Panc1 (cell line): ENCODE results near the gene ZBTB46. TPM values are rescaled to one million over a fixed set of nuclear protein-coding genes. Genes with fewer than 3 reads are reported as not detected.

Experiments
- ATAC-seq: fragments of 200-7000 bp; cut with Tn5 transposase; 2 replicates; pipeline ENCODE4 v1.9.1; 2020; ENCODE audit warnings: mild to moderate bottlenecking, moderate library complexity
- BruUV-seq: library from RNA; stranded (reverse); fragments of 400-500 nt; replicated peaks from 2 replicates; lab custom pipeline; 2021; lab: Mats Ljungman, UMichigan
- CTCF ChIA-PET: fragments of 300-600 bp; sonication (Branson Sonifier 250); formaldehyde crosslinking; loops from one replicate; lab custom pipeline; 2022; ENCODE audit warnings: antibody characterized with exemption; lab: Charles Lee
- POLR2A ChIA-PET: fragments of 300-600 bp; sonication (Branson Sonifier 250); formaldehyde crosslinking; loops from one replicate; lab custom pipeline; 2022; ENCODE audit warnings: antibody characterized with exemption; lab: Charles Lee
- DNase-seq: peaks from one replicate; pipeline ENCODE4 v3.0.0-alpha.2; 2010; ENCODE audit warnings: low read depth, low spot score
- H3K27ac ChIP-seq: 2 replicates; pipeline ENCODE4 v1.5.1; 2011; ENCODE audit warnings: mild to moderate bottlenecking, low read length, inconsistent platforms
- H3K27me3 ChIP-seq: fragments of 200-500 bp; sonication (Bioruptor generic); 2 replicates; pipeline ENCODE4 v1.6.0; 2014; ENCODE audit warnings: low read length, inconsistent platforms; ENCODE audit not compliant: control insufficient read depth, insufficient read depth
- H3K36me3 ChIP-seq: fragments of 200-500 bp; sonication (Bioruptor generic); 2 replicates; pipeline ENCODE4 v1.5.1; 2014; ENCODE audit warnings: inconsistent platforms, mild to moderate bottlenecking, low read length, moderate library complexity; ENCODE audit not compliant: control insufficient read depth, insufficient read depth
- H3K4me1 ChIP-seq: 2 replicates; pipeline ENCODE4 v1.5.1; 2011; ENCODE audit warnings: inconsistent platforms, mild to moderate bottlenecking, low read length, moderate library complexity; ENCODE audit not compliant: control insufficient read depth, insufficient read depth
- H3K4me3 ChIP-seq, 2 experiments: 2 replicates each; pipeline ENCODE4 v1.5.1; 2011 to 2012; ENCODE audit warnings: low read depth in 2 of 2, low read length in 2 of 2, mild to moderate bottlenecking in 2 of 2, inconsistent platforms in 1 of 2, moderate library complexity in 1 of 2
- H3K9me3 ChIP-seq: fragments of 200-500 bp; sonication (Bioruptor generic); 2 replicates; pipeline ENCODE4 v1.5.1; 2014; ENCODE audit warnings: low read depth, mild to moderate bottlenecking, inconsistent platforms, low read length, moderate library complexity; ENCODE audit not compliant: control insufficient read depth, insufficient read depth
- POLR2AphosphoS5 ChIP-seq: IDR thresholded peaks from 2 replicates; pipeline ENCODE4 v1.6.1; 2012; ENCODE audit warnings: mild to moderate bottlenecking, low read depth, low read length, moderate library complexity
- SIN3A ChIP-seq: IDR thresholded peaks from 2 replicates; pipeline ENCODE4 v1.6.1; 2012; ENCODE audit warnings: low read depth, mild to moderate bottlenecking, low read length, moderate library complexity, borderline replicate concordance; ENCODE audit not compliant: insufficient read depth
- TCF7L2 ChIP-seq: IDR thresholded peaks from 2 replicates; pipeline ENCODE4 v1.6.1; 2011; ENCODE audit warnings: mild to moderate bottlenecking, low read depth, low read length, inconsistent platforms
- in situ Hi-C: cut with HindIII; loops from 2 replicates; pipeline ENCODE4 v1.10.0; 2016; ENCODE audit warnings: low sequenced_read_pairs, low pct_unique_long_range_greater_than_20kb
- intact Hi-C: fragments of 100-400 bp; cut with micrococcal nuclease; formaldehyde crosslinking; loops from one replicate; pipeline ENCODE4 v1.10.0; 2022; ENCODE audit not compliant: unreplicated experiment
- total RNA-seq: library from RNA; stranded (reverse); gene quantifications from one replicate; pipeline ENCODE4 v1.2.1, GENCODE V29; 2021; ENCODE audit not compliant: unreplicated experiment
- TF ChIP-seq, protein P1 (sequence below), 2 experiments: IDR thresholded peaks; 2 replicates each; pipeline ENCODE4 v1.6.1; 2011 to 2012; ENCODE audit warnings: low read depth in 2 of 2, control low read depth in 1 of 2, low read length in 1 of 2, mild to moderate bottlenecking in 1 of 2, moderate library complexity in 1 of 2; ENCODE audit not compliant: insufficient read depth in 1 of 2
- TF ChIP-seq, protein P2 (sequence below): fragments of 450-650 bp; IDR thresholded peaks from 2 replicates; pipeline ENCODE4 v1.5.1; 2017; ENCODE audit warnings: mild to moderate bottlenecking

Gene ZBTB46
- total RNA-seq, 1 experiment from 2014 or later = 15.2 TPM

DNA sequence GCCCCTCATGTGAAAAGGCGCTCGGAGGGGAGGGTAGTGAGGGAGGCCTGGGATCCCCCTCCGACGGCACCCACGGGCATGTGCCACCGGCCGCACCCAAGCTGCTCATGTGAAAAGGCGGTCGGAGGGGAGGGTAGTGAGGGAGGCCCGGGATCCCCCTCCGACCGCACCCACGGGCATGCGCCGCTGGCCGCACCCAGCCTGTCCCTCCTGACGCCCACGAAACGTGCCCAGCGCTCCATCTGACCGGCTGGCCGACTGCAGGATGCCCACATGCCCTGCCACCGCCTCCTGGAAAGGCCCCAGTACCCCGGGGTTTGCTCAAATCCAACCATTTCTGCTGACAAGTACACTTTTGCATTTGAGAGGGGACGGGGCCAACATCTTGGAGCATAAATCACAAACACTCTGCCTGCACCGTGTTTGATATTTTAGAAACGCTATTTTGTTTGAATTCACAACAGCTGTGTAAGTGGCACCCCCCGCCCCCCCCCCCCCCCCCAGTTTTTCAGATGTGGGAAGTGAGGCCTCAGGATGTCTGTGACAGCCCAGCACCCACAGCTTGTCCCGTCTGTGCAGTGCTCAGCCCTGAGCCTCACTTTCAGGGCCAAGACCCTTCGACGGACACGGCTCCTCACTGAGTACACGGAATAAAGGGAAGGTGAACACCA is 57.4 kb downstream of the ZBTB46 start:
- DNase-seq = no peak
- CTCF ChIA-PET = interaction anchor here (0.6 kb wide), 1 partner anchor 21 kb away, joined by 3 read pairs; no protein-coding TSS in a partner anchor
- TF ChIP-seq, protein P1, sequence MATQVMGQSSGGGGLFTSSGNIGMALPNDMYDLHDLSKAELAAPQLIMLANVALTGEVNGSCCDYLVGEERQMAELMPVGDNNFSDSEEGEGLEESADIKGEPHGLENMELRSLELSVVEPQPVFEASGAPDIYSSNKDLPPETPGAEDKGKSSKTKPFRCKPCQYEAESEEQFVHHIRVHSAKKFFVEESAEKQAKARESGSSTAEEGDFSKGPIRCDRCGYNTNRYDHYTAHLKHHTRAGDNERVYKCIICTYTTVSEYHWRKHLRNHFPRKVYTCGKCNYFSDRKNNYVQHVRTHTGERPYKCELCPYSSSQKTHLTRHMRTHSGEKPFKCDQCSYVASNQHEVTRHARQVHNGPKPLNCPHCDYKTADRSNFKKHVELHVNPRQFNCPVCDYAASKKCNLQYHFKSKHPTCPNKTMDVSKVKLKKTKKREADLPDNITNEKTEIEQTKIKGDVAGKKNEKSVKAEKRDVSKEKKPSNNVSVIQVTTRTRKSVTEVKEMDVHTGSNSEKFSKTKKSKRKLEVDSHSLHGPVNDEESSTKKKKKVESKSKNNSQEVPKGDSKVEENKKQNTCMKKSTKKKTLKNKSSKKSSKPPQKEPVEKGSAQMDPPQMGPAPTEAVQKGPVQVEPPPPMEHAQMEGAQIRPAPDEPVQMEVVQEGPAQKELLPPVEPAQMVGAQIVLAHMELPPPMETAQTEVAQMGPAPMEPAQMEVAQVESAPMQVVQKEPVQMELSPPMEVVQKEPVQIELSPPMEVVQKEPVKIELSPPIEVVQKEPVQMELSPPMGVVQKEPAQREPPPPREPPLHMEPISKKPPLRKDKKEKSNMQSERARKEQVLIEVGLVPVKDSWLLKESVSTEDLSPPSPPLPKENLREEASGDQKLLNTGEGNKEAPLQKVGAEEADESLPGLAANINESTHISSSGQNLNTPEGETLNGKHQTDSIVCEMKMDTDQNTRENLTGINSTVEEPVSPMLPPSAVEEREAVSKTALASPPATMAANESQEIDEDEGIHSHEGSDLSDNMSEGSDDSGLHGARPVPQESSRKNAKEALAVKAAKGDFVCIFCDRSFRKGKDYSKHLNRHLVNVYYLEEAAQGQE (IDR thresholded peaks at IDR 0.05; ENCODE audit: insufficient read depth in 1 of 2, low read depth in 2 of 2, low read length in 1 of 2) = no peak
- TF ChIP-seq SIN3A (no peak), TCF7L2 (no peak), POLR2AphosphoS5 (no peak)
- TF ChIP-seq, protein P2, sequence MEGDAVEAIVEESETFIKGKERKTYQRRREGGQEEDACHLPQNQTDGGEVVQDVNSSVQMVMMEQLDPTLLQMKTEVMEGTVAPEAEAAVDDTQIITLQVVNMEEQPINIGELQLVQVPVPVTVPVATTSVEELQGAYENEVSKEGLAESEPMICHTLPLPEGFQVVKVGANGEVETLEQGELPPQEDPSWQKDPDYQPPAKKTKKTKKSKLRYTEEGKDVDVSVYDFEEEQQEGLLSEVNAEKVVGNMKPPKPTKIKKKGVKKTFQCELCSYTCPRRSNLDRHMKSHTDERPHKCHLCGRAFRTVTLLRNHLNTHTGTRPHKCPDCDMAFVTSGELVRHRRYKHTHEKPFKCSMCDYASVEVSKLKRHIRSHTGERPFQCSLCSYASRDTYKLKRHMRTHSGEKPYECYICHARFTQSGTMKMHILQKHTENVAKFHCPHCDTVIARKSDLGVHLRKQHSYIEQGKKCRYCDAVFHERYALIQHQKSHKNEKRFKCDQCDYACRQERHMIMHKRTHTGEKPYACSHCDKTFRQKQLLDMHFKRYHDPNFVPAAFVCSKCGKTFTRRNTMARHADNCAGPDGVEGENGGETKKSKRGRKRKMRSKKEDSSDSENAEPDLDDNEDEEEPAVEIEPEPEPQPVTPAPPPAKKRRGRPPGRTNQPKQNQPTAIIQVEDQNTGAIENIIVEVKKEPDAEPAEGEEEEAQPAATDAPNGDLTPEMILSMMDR = no peak

DNA sequence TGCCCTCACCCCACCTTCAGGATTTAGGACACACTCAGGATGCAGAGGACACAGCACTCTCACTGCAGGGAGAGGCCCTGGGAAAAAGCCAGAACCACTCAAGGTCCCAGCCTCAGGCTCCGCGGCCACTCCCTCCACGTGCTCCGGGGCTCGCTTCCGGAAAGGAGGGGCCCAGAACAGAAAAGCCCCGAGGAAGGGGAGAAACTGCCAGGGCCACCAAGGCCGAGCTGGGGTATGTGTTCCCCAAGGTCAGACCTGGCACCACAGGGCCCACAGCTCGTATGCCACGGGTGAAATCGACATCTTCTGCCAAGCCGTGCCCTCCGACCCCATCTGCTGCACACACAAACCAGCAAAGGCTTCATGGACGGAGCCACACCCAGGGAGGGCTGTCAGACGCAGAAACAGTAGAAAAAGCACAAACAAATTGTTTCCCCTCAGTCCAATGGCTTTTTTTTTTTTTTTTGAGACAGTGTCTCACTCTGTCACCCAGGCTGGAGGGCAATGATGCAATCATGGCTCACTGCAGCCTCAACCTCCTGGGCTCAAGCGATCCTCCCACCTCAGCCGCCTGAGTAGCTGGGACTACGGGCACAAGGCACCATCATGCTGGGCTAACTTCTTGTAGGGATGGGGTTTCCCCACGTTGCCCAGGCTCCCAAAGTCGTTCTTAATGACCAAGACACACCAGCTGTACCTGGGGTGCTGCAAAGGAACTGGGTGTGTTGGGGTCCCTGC is 58.1 kb downstream of the ZBTB46 start:
- peaks cover 5% of the 10 kb centered on the region; the same call in 1 of the 2 replicates for H3K4me1 ChIP-seq
- POLR2A ChIA-PET = no interaction called here
- no TSS peak for BruUV-seq
- H3K36me3 ChIP-seq = no peaks in the 10 kb centered on the region
- H3K27me3 ChIP-seq = no peaks in the 10 kb centered on the region
- TF ChIP-seq POLR2AphosphoS5 (no peak), SIN3A (no peak), TCF7L2 (no peak)
- TF ChIP-seq, protein P1 (IDR thresholded peaks at IDR 0.05; ENCODE audit: insufficient read depth in 1 of 2, low read depth in 2 of 2, low read length in 1 of 2) = no peak
- TF ChIP-seq, protein P2 = no peak
- DNase-seq (no peak), ATAC-seq (peak; percentile 69)
- in situ Hi-C loops = no loop called here
- no peak overlapping the region; a peak in 1 of 4 replicates for H3K4me3 ChIP-seq
- peak overlapping the region; percentile 66; the same call in 1 of the 2 replicates for H3K27ac ChIP-seq
- intact Hi-C loops = no loop called here
- H3K9me3 ChIP-seq = no peaks in the 10 kb centered on the region
- CTCF ChIA-PET = no interaction called here

More for the DNA sequence above, 57.4 kb downstream of the ZBTB46 start:
- Histone ChIP-seq H3K27ac (peak overlapping the region; percentile 66; the same call in 1 of the 2 replicates), H3K9me3 (no peaks in the 10 kb centered on the region), H3K27me3 (no peaks in the 10 kb centered on the region), H3K4me1 (peaks cover 5% of the 10 kb centered on the region), H3K4me3 (no peak overlapping the region), H3K36me3 (no peaks in the 10 kb centered on the region)
- ATAC-seq = no peak
- POLR2A ChIA-PET = no interaction called here
- in situ Hi-C loops = no loop called here
- intact Hi-C loops = no loop called here
- BruUV-seq = no TSS peak
